Karpas-422 (cell line): ENCODE measurements around the gene DTD1. TPM values are rescaled to one million over a fixed set of nuclear protein-coding genes. Genes with fewer than 3 reads are reported as not detected.

ENCODE experiments used
- DNase-seq: peaks from one replicate; pipeline ENCODE4 v3.0.0-alpha.2; 2015
- H2AFZ ChIP-seq: fragments of 200-600 bp; sonication (generic); 2 replicates; pipeline ENCODE4 v1.6.1; 2014; ENCODE audit warnings: antibody characterized with exemption, low read length, mixed read lengths
- H3K27ac ChIP-seq: fragments of 200-600 bp; sonication (generic); 2 replicates; pipeline ENCODE4 v1.5.1; 2014; ENCODE audit warnings: mild to moderate bottlenecking, low read length, moderate library complexity
- H3K27me3 ChIP-seq: fragments of 200-600 bp; sonication (generic); 2 replicates; pipeline ENCODE4 v1.6.1; 2014; ENCODE audit warnings: low read length, mixed read lengths
- H3K36me3 ChIP-seq: fragments of 200-600 bp; sonication (generic); 2 replicates; pipeline ENCODE4 v1.6.1; 2014; ENCODE audit warnings: low read length, mixed read lengths; ENCODE audit not compliant: insufficient read depth
- H3K4me1 ChIP-seq: fragments of 200-600 bp; sonication (generic); 2 replicates; pipeline ENCODE4 v1.6.1; 2014; ENCODE audit warnings: mild to moderate bottlenecking, low read length, mixed read lengths
- H3K4me2 ChIP-seq: fragments of 200-600 bp; sonication (generic); 2 replicates; pipeline ENCODE4 v1.6.1; 2014; ENCODE audit warnings: low read length, low read depth, mild to moderate bottlenecking; ENCODE audit not compliant: poor library complexity, severe bottlenecking
- H3K4me3 ChIP-seq: fragments of 200-600 bp; sonication (generic); 2 replicates; pipeline ENCODE4 v1.5.1; 2014; ENCODE audit warnings: mild to moderate bottlenecking, antibody characterized with exemption, low read length, mixed read lengths
- H3K79me2 ChIP-seq: fragments of 200-600 bp; sonication (generic); 2 replicates; pipeline ENCODE4 v1.6.1; 2014; ENCODE audit warnings: mild to moderate bottlenecking, low read length, mixed read lengths
- H3K9ac ChIP-seq: fragments of 200-600 bp; sonication (generic); 2 replicates; pipeline ENCODE4 v1.6.0; 2014; ENCODE audit warnings: low read length
- H3K9me2 ChIP-seq: fragments of 200-600 bp; sonication (generic), shearing (Covaris generic); replicated peaks from 2 replicates; pipeline ENCODE4 v1.6.0; 2014; ENCODE audit warnings: mild to moderate bottlenecking, low read length, moderate library complexity; ENCODE audit not compliant: insufficient read depth
- H3K9me3 ChIP-seq: fragments of 300-700, 200-600 bp; sonication (generic); 2 replicates; pipeline ENCODE4 v1.6.1; 2014; ENCODE audit warnings: low read length, mixed read lengths
- H4K20me1 ChIP-seq: fragments of 200-600 bp; sonication (generic); 2 replicates; pipeline ENCODE4 v1.6.1; 2014; ENCODE audit warnings: mild to moderate bottlenecking, antibody characterized with exemption, low read length, low read depth; ENCODE audit not compliant: insufficient read depth
- total RNA-seq: library from RNA; depleted of rRNA; stranded (reverse); fragments of >200 nt; shearing (Covaris generic); gene quantifications from 2 replicates; pipeline ENCODE4 v1.2.3, GENCODE V29; 2014; ENCODE audit warnings: low replicate concordance; rRNA removed

DTD1 gene
- 84.9 and 115 TPM in 2 replicates for total RNA-seq

DNA sequence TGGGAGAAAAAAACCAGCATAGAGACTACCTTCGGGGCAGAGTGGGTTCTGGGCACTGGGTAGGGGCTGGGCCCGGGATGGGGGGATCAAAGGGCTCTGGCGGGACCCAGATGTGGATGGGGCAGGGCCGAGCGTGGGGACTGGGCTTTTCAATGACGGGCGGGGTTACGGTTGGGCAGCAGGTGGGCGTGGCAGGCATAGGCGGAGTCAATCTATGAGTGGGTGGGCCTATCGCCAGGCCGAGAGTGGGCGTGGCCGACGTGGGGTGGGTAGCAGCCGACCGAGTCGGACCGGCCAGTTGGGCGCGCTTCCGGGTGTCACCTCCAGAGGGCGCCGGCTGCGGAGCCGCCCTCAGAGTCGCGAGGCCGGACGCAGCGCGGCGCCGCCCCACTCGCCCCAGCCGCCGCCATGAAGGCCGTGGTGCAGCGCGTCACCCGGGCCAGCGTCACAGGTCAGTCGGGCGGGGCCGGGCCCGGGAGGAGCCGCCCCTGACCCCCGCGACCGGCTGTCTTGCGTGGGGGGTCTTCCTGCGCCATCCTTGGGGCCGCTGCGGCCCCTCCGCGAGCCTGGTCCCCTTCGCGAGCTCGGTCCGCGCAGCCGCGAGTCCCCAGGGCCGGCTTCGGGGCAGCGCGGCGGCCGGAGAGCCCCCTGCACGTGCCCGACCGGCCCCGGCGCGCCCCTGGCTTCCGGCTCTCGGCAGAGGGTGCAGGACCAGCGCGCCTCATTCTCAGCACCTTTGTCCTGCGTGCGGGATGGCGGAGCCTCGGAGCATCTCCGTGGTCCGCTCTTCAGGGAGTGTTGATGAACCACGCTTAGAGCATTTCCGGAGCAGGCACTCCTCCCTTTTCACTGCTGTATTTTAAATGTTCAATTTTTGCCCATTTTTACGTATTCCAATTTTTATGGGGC, at the start of gene DTD1:
Gene DTD1 (plus strand): TSS at position 390 of the 909 bp plus-strand sequence. CDS start 19 bp downstream, at position 409.
- Histone ChIP-seq H3K9me3 (no peaks in the 10 kb centered on the region), H3K27ac (peak within 1 kb of the TSS; percentile 69), H3K4me3 (peak within 1 kb of the TSS; percentile 96), H2AFZ (peak within 1 kb of the TSS; percentile 95), H3K36me3 (no peaks in the 10 kb centered on the region), H3K79me2 (peaks cover 47% of the 10 kb centered on the region), H4K20me1 (no peaks in the 10 kb centered on the region), H3K27me3 (no peaks in the 10 kb centered on the region), H3K4me1 (peaks cover 45% of the 10 kb centered on the region), H3K4me2 (peak within 1 kb of the TSS; percentile 91), H3K9me2 (no peaks in the 10 kb centered on the region), H3K9ac (peak within 1 kb of the TSS; percentile 84)
- peak; percentile 97 for DNase-seq

DNA sequence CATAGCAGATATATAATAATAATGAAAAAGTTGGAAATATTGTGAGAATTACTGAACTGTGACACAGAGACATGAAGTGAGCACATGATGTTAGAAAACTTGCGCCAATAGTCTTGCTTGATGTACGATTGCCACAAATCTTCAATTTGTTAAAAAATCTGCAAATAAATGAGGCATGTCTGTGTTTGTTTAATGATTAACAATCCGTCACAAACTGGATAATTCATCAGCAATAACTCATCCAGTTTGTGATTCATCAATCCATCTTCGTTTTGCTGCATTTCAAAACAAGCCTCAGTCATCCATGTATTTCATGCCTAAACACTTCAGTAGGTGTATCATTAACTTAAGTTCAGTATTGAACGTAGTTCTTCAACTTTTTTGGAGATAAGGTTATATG, 46.1 kb upstream of the DTD1 start:
- no peaks in the 10 kb centered on the region for H3K9me2 ChIP-seq
- no peaks in the 10 kb centered on the region for H3K9me3 ChIP-seq
- H3K36me3 ChIP-seq = peaks cover 5% of the 10 kb centered on the region; the same call in 1 of the 2 replicates
- H3K9ac ChIP-seq = no peak overlapping the region
- H2AFZ ChIP-seq = no peak overlapping the region
- H3K27ac ChIP-seq = no peak overlapping the region
- H3K4me2 ChIP-seq = no peak overlapping the region
- H4K20me1 ChIP-seq = no peaks in the 10 kb centered on the region
- H3K4me3 ChIP-seq = no peak overlapping the region
- H3K4me1 ChIP-seq = peaks cover 9% of the 10 kb centered on the region
- H3K27me3 ChIP-seq = no peaks in the 10 kb centered on the region
- H3K79me2 ChIP-seq = no peaks in the 10 kb centered on the region
- no peak for DNase-seq

- no peaks in the 10 kb centered on the region for H3K27me3 ChIP-seq
- peaks cover 4% of the 10 kb centered on the region; the same call in 1 of the 2 replicates for H3K36me3 ChIP-seq
Measured at GRCh38 chr20:18543216-18543615, 44.6 kb upstream of the DTD1 start.

GRCh38 chr20:18543932-18544331, 43.9 kb upstream of the DTD1 start:
- Histone ChIP-seq H3K9ac (no peak overlapping the region), H2AFZ (no peak overlapping the region), H3K4me1 (peaks cover 9% of the 10 kb centered on the region), H3K27me3 (no peaks in the 10 kb centered on the region), H3K36me3 (peaks cover 6% of the 10 kb centered on the region; the same call in 1 of the 2 replicates), H3K4me2 (no peak overlapping the region), H3K4me3 (no peak overlapping the region), H4K20me1 (no peaks in the 10 kb centered on the region), H3K79me2 (no peaks in the 10 kb centered on the region), H3K9me2 (no peaks in the 10 kb centered on the region), H3K9me3 (no peaks in the 10 kb centered on the region), H3K27ac (no peak overlapping the region)
- no peak for DNase-seq

More at GRCh38 chr20:18543216-18543615, 44.6 kb upstream of the DTD1 start:
- no peak for DNase-seq
- H3K4me3 ChIP-seq = no peak overlapping the region
- no peaks in the 10 kb centered on the region for H3K9me3 ChIP-seq
- H4K20me1 ChIP-seq = no peaks in the 10 kb centered on the region
- no peak overlapping the region for H3K4me2 ChIP-seq
- H3K4me1 ChIP-seq = peaks cover 9% of the 10 kb centered on the region
- H2AFZ ChIP-seq = no peak overlapping the region
- H3K9ac ChIP-seq = no peak overlapping the region
- no peak overlapping the region for H3K27ac ChIP-seq
- no peaks in the 10 kb centered on the region for H3K79me2 ChIP-seq
- no peaks in the 10 kb centered on the region for H3K9me2 ChIP-seq

GRCh38 chr20:18545566-18545965, 42.3 kb upstream of the DTD1 start:
- Histone ChIP-seq H3K4me1 (peaks cover 9% of the 10 kb centered on the region), H3K79me2 (no peaks in the 10 kb centered on the region), H3K27ac (no peak overlapping the region), H3K9me3 (no peaks in the 10 kb centered on the region), H3K9ac (no peak overlapping the region), H3K9me2 (no peaks in the 10 kb centered on the region), H4K20me1 (no peaks in the 10 kb centered on the region), H2AFZ (no peak overlapping the region), H3K36me3 (peaks cover 13% of the 10 kb centered on the region), H3K4me2 (no peak overlapping the region), H3K4me3 (no peak overlapping the region), H3K27me3 (no peaks in the 10 kb centered on the region)
- peak; percentile 47 for DNase-seq

DNA sequence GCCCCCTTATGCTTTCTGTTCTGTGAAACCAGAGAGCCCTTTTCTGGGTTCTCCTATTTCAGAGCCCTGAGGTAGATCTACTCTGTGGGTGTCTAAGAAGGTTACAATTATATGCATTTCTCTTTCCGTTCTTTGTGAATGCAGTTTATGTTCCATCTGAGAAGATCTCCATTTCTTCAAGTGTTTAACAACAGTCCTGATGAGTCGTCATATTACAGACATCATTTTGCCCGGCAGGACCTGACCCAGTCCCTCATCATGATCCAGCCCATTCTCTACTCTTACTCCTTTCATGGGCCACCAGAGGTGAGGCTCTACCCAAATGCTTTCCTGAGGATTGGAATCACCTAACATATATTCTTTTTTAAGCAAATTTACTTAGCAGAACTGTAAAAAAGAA, 39.4 kb upstream of the DTD1 start:
- Histone ChIP-seq H3K4me1 (peaks cover 9% of the 10 kb centered on the region), H3K9ac (no peak overlapping the region), H3K4me2 (no peak overlapping the region), H3K79me2 (no peaks in the 10 kb centered on the region), H3K36me3 (peaks cover 20% of the 10 kb centered on the region), H2AFZ (no peak overlapping the region), H3K4me3 (no peak overlapping the region), H4K20me1 (no peaks in the 10 kb centered on the region), H3K27me3 (no peaks in the 10 kb centered on the region), H3K27ac (no peak overlapping the region), H3K9me3 (no peaks in the 10 kb centered on the region), H3K9me2 (no peaks in the 10 kb centered on the region)
- no peak for DNase-seq

- H3K79me2 ChIP-seq = no peaks in the 10 kb centered on the region
- H3K27ac ChIP-seq = no peak overlapping the region
- no peak overlapping the region for H2AFZ ChIP-seq
- no peak overlapping the region for H3K4me2 ChIP-seq
- H3K27me3 ChIP-seq = no peaks in the 10 kb centered on the region
- H4K20me1 ChIP-seq = no peaks in the 10 kb centered on the region
- no peak overlapping the region for H3K4me3 ChIP-seq
- no peaks in the 10 kb centered on the region for H3K4me1 ChIP-seq
- H3K36me3 ChIP-seq = peaks cover 22% of the 10 kb centered on the region
- H3K9ac ChIP-seq = no peak overlapping the region
- H3K9me3 ChIP-seq = no peaks in the 10 kb centered on the region
- DNase-seq = no peak
- no peaks in the 10 kb centered on the region for H3K9me2 ChIP-seq
Measured at GRCh38 chr20:18553746-18554145, 34.1 kb upstream of the DTD1 start.

GRCh38 chr20:18566892-18567738, 20.7 kb upstream of the DTD1 start, which contains the start of gene SMIM26:
Gene SMIM26, plus strand, starts transcription at chr20:18567432. Its CDS starts 47 bp downstream, at chr20:18567479.
- Histone ChIP-seq H2AFZ (peak within 1 kb of the TSS; percentile 50), H3K36me3 (peaks cover 18% of the 10 kb centered on the region), H4K20me1 (peaks cover 4% of the 10 kb centered on the region; the same call in 1 of the 2 replicates), H3K9me2 (no peaks in the 10 kb centered on the region), H3K27ac (peak within 1 kb of the TSS; percentile 59), H3K4me1 (peaks cover 15% of the 10 kb centered on the region), H3K79me2 (peaks cover 27% of the 10 kb centered on the region), H3K4me3 (peak within 1 kb of the TSS; percentile 89), H3K9ac (peak within 1 kb of the TSS; percentile 84), H3K27me3 (no peaks in the 10 kb centered on the region), H3K9me3 (no peaks in the 10 kb centered on the region), H3K4me2 (peak within 1 kb of the TSS; percentile 90)
- peak; percentile 99 for DNase-seq
